Mesendoderm (in vitro differentiated cells): Measurements from ENCODE around the gene UBE2D1.

Source experiments
- DNase-seq: peaks from one replicate; pipeline ENCODE4 v3.0.0; 2013
- H2AK5ac ChIP-seq: 2 replicates; pipeline ENCODE4 v1.6.1; 2013; ENCODE audit warnings: low read length, inconsistent platforms
- H2BK120ac ChIP-seq: 2 replicates; pipeline ENCODE4 v1.6.1; 2013; ENCODE audit warnings: low read depth, mild to moderate bottlenecking, low read length, moderate library complexity, mixed read lengths
- H2BK15ac ChIP-seq: replicated peaks from 2 replicates; pipeline ENCODE4 v1.6.1; 2013; ENCODE audit warnings: low read depth, mild to moderate bottlenecking, moderate library complexity
- H2BK5ac ChIP-seq: 2 replicates; pipeline ENCODE4 v1.6.1; 2013; ENCODE audit warnings: low read length, inconsistent platforms
- H3K18ac ChIP-seq: 2 replicates; pipeline ENCODE4 v1.6.1; 2013; ENCODE audit warnings: mild to moderate bottlenecking, low read length, mixed read lengths
- H3K23ac ChIP-seq: one replicate; pipeline ENCODE4 v1.6.1; 2013; ENCODE audit warnings: low read length
- H3K27ac ChIP-seq: 2 replicates; pipeline ENCODE4 v1.5.1; 2013; ENCODE audit warnings: low read depth, mild to moderate bottlenecking, inconsistent platforms, low read length, moderate library complexity
- H3K27me3 ChIP-seq: 2 replicates; pipeline ENCODE4 v1.6.1; 2013; ENCODE audit warnings: low read length, control low read depth, mild to moderate bottlenecking, inconsistent platforms; ENCODE audit not compliant: insufficient read depth, poor library complexity
- H3K36me3 ChIP-seq: 2 replicates; pipeline ENCODE4 v1.6.1; 2013; ENCODE audit warnings: low read length, inconsistent platforms; ENCODE audit not compliant: control insufficient read depth, insufficient read depth
- H3K4ac ChIP-seq: one replicate; pipeline ENCODE4 v1.6.1; 2013; ENCODE audit warnings: low read depth, mild to moderate bottlenecking, low read length, moderate library complexity
- H3K4me1 ChIP-seq: 2 replicates; pipeline ENCODE4 v1.6.1; 2013; ENCODE audit warnings: low read depth, low read length, inconsistent platforms; ENCODE audit not compliant: control insufficient read depth
- H3K4me2 ChIP-seq: 2 replicates; pipeline ENCODE4 v1.6.1; 2013; ENCODE audit warnings: low read length
- H3K4me3 ChIP-seq: 2 replicates; pipeline ENCODE4 v1.5.1; 2013; ENCODE audit warnings: mild to moderate bottlenecking, low read length
- H3K56ac ChIP-seq: one replicate; pipeline ENCODE4 v1.6.1; 2013; ENCODE audit warnings: low read length
- H3K79me1 ChIP-seq: 2 replicates; pipeline ENCODE4 v1.6.1; 2013; ENCODE audit warnings: low read length, inconsistent platforms
- H3K79me2 ChIP-seq: 2 replicates; pipeline ENCODE4 v1.6.1; 2013; ENCODE audit warnings: mild to moderate bottlenecking, low read length; ENCODE audit not compliant: control insufficient read depth, insufficient read depth
- H3K9ac ChIP-seq: 2 replicates; pipeline ENCODE4 v1.6.1; 2013; ENCODE audit warnings: low read length, inconsistent platforms
- H4K5ac ChIP-seq: one replicate; pipeline ENCODE4 v1.6.1; 2013; ENCODE audit warnings: low read length
- H4K8ac ChIP-seq: one replicate; pipeline ENCODE4 v1.6.1; 2013; ENCODE audit warnings: low read depth, mild to moderate bottlenecking, control low read depth, low read length, moderate library complexity
- WGBS: extraction: QIAGEN DNeasy Blood & Tissue Kit; methylation state at CpG from one replicate; pipeline ENCODE4 v1.1.7; 2013; ENCODE audit warnings: low lambda C conversion rate, missing lambda C conversion rate; ENCODE audit not compliant: insufficient coverage; ENCODE audit errors: extremely low coverage; 5-methylcytosine and 5-hydroxymethylcytosine counted together

UBE2D1 gene

DNA sequence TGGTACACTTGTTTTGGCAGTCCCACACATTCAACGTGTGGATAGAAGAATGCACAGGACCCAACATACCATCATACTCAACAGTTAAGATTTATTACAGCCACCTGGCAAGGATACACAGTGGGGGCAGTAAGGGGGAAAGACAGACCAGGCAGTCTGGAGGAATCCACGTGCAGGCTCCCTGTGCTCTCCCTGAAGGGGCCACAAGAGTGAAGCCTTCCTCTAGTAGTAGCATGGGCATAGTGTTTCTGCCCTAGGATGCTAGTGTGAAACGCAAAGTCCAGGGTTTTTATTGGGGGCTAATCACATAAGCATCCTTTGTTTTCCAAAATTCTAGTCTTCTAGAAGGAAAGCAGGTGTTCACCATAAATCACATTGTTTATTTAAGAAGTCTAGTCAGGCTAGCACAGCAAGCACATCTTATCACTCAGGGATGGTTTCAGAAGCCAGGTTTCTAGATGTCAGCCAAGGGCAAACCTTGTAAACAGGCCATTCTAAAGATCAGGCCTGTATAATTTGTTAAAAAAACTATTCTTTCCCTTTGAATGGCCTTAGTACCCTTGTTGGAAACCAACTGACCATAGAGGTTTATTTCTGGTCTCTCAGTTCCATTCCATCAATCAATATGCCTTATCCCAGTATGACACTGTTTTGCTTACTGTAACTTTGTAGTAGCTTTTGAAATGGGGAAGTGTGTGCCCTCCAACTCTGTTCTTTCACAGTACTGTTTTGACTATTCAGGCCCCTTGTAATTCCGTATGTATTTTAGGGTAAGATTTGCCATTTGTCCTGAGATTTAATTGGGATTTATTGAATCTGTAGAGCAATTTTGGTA lies 38.0 kb downstream of the UBE2D1 start:
- no peak for DNase-seq
- Histone ChIP-seq H3K36me3 (no peaks in the 10 kb centered on the region), H3K56ac (no peak overlapping the region), H2BK120ac (no peak overlapping the region), H3K4me2 (no peak overlapping the region), H3K4me3 (no peak overlapping the region), H3K79me1 (no peaks in the 10 kb centered on the region), H4K8ac (no peak overlapping the region), H2BK15ac (no peak overlapping the region), H3K18ac (no peak overlapping the region), H3K79me2 (no peaks in the 10 kb centered on the region), H2AK5ac (no peak overlapping the region), H3K4ac (no peak overlapping the region), H4K5ac (no peak overlapping the region), H3K27me3 (no peaks in the 10 kb centered on the region), H3K27ac (no peak overlapping the region), H3K4me1 (no peaks in the 10 kb centered on the region), H2BK5ac (no peak overlapping the region), H3K23ac (no peak overlapping the region), H3K9ac (no peak overlapping the region)
- WGBS, result no CpG with 5 or more reads among the region's 4 CpGs

DNA sequence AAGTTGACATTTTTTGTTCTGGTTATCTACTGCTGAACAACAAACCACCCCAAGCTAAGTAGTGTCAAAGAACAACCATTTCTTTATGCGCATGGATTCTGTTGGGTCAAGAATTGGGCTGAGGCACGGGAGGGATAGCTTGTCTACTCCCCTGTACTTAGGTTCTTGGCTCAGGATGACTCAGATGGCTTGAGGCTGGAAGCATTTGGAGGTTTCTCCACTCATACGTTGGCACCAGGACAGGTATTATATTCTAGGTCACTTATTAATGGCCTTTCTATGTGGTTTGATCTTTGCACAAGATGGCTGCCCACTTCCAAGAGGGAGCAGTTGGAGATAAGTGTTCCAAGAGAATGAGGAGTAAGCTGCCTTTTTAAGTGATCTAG lies 38.6 kb downstream of the UBE2D1 start:
- H2BK15ac ChIP-seq, result no peak overlapping the region
- no peaks in the 10 kb centered on the region for H3K4me1 ChIP-seq
- H3K18ac ChIP-seq, result no peak overlapping the region
- H3K4me3 ChIP-seq, result no peak overlapping the region
- H3K36me3 ChIP-seq, result no peaks in the 10 kb centered on the region
- H3K56ac ChIP-seq, result no peak overlapping the region
- no peaks in the 10 kb centered on the region for H3K79me2 ChIP-seq
- H3K23ac ChIP-seq, result no peak overlapping the region
- no peak overlapping the region for H4K8ac ChIP-seq
- no peak for DNase-seq
- no peak overlapping the region for H3K4me2 ChIP-seq
- H4K5ac ChIP-seq, result no peak overlapping the region
- H3K4ac ChIP-seq, result no peak overlapping the region
- no peak overlapping the region for H3K27ac ChIP-seq
- WGBS, result no CpG with 5 or more reads among the region's 3 CpGs
- no peaks in the 10 kb centered on the region for H3K27me3 ChIP-seq
- no peak overlapping the region for H2BK120ac ChIP-seq
- H3K9ac ChIP-seq, result no peak overlapping the region
- H2BK5ac ChIP-seq, result no peak overlapping the region
- no peaks in the 10 kb centered on the region for H3K79me1 ChIP-seq
- no peak overlapping the region for H2AK5ac ChIP-seq

DNA sequence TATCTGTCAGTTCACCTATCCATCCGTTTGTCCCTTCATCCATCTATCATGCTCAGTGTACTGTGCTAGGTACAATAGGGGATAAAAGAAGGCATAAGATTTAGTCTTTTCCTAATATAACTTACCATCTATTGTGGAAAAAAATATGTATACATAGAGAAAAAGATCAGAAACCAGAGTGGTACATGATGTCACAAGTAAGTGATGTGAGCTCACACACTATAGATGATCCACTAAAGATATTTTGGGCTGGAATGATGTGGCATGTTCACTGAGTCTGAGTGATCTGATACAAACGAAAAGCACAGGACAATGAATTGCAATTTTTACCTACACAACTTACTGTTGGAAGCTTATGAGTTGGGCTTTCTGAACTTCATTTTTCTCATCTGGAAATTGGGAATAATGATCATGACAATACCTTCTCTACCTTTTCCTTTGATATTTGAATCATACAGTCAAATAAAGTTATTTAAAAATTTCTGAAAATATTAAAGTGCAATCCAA lies 47.7 kb downstream of the UBE2D1 start:
- no peak overlapping the region for H3K4ac ChIP-seq
- no peak overlapping the region for H4K8ac ChIP-seq
- no peak overlapping the region for H3K4me3 ChIP-seq
- no peak overlapping the region for H3K27ac ChIP-seq
- peaks cover 21% of the 10 kb centered on the region for H3K79me2 ChIP-seq
- H3K79me1 ChIP-seq, result no peaks in the 10 kb centered on the region
- no peak overlapping the region for H3K23ac ChIP-seq
- H3K56ac ChIP-seq, result no peak overlapping the region
- DNase-seq, result no peak
- no peak overlapping the region for H3K18ac ChIP-seq
- no peak overlapping the region for H3K4me2 ChIP-seq
- H3K9ac ChIP-seq, result no peak overlapping the region
- H2BK120ac ChIP-seq, result no peak overlapping the region
- no peaks in the 10 kb centered on the region for H3K36me3 ChIP-seq
- no peaks in the 10 kb centered on the region for H3K4me1 ChIP-seq
- WGBS, result no CpG with 5 or more reads among the region's 2 CpGs
- H3K27me3 ChIP-seq, result no peaks in the 10 kb centered on the region
- no peak overlapping the region for H4K5ac ChIP-seq
- H2AK5ac ChIP-seq, result no peak overlapping the region
- H2BK5ac ChIP-seq, result no peak overlapping the region
- H2BK15ac ChIP-seq, result no peak overlapping the region

DNA sequence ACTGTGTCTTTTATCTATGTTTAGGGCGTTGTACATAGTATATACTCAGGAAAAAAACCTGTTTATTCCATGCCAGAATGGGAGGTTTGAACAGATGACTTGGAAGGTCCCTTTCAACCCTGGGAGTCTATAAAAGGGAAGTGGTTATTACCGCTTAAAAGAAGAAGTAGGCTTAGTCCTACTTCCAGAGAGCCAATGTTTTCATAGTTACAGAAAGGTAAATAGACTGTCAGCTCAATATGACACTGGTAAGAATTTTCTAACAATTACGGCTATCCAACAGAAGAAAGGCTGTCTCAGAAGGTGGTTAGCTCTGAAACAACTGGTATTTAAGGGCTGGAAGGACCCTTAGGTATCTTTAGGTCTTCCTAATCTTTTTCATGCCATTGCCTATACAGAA lies 49.3 kb downstream of the UBE2D1 start:
- no peak overlapping the region for H2AK5ac ChIP-seq
- no peak overlapping the region for H2BK120ac ChIP-seq
- no peaks in the 10 kb centered on the region for H3K79me1 ChIP-seq
- H3K56ac ChIP-seq, result no peak overlapping the region
- H4K5ac ChIP-seq, result no peak overlapping the region
- H3K4me3 ChIP-seq, result no peak overlapping the region
- DNase-seq, result no peak
- no peak overlapping the region for H3K9ac ChIP-seq
- no peak overlapping the region for H3K4ac ChIP-seq
- no peak overlapping the region for H4K8ac ChIP-seq
- H3K27me3 ChIP-seq, result no peaks in the 10 kb centered on the region
- H3K27ac ChIP-seq, result no peak overlapping the region
- no peak overlapping the region for H3K18ac ChIP-seq
- H3K36me3 ChIP-seq, result no peaks in the 10 kb centered on the region
- peaks cover 23% of the 10 kb centered on the region for H3K79me2 ChIP-seq
- no peak overlapping the region for H2BK5ac ChIP-seq
- no CpG with 5 or more reads among the region's 3 CpGs for WGBS
- H3K4me1 ChIP-seq, result no peaks in the 10 kb centered on the region
- H3K23ac ChIP-seq, result no peak overlapping the region
- H2BK15ac ChIP-seq, result no peak overlapping the region
- H3K4me2 ChIP-seq, result no peak overlapping the region

DNA sequence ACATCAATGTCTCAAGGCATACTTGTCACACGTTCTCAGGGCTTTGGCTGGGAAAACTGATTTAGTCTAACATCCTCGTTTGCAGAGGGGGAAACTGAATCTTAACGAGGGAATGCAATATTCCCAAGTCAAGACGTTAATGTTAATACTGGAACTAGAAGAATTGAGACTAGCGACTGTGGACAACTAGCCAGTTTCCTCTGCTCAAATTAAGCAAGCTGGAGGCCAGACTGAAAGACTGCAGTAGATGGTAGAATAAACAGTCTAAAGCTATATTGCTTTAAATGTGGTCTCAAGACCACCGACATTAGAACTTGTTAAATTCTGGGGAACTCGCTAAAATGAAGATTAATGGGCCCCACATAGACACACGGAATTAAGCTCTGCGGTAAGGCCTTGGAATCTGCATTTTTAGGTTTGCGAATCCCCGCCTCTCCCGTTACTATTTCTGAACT lies 49.8 kb downstream of the UBE2D1 start:
- no peak overlapping the region for H4K8ac ChIP-seq
- peaks cover 2% of the 10 kb centered on the region for H3K79me1 ChIP-seq
- peaks cover under 1% of the 10 kb centered on the region for H3K36me3 ChIP-seq
- peak overlapping the region; percentile 59 for H3K23ac ChIP-seq
- H3K4me1 ChIP-seq, result no peaks in the 10 kb centered on the region
- H3K4me2 ChIP-seq, result peak overlapping the region; percentile 56
- peak overlapping the region; percentile 98 for H3K27ac ChIP-seq
- no peaks in the 10 kb centered on the region for H3K27me3 ChIP-seq
- H3K4me3 ChIP-seq, result peak overlapping the region; percentile 64
- no peak overlapping the region for H2AK5ac ChIP-seq
- H3K79me2 ChIP-seq, result peaks cover 24% of the 10 kb centered on the region
- WGBS, result no CpG with 5 or more reads among the region's 12 CpGs
- peak overlapping the region; percentile 29 for H2BK5ac ChIP-seq
- peak overlapping the region; percentile 16 for H2BK120ac ChIP-seq
- peak overlapping the region; percentile 87 for H3K18ac ChIP-seq
- H2BK15ac ChIP-seq, result no peak overlapping the region
- H3K9ac ChIP-seq, result peak overlapping the region; percentile 89
- peak overlapping the region; percentile 91 for H3K56ac ChIP-seq
- H3K4ac ChIP-seq, result peak overlapping the region; percentile 87
- DNase-seq, result no peak
- no peak overlapping the region for H4K5ac ChIP-seq
